Hepatocyte (in vitro differentiated cells): ENCODE data around the gene EPS8L1. TPM values are rescaled to one million over a fixed set of nuclear protein-coding genes. Genes with fewer than 3 reads are reported as not detected.

Experiments
- DNase-seq: peaks from one replicate; pipeline ENCODE4 v3.0.0-alpha.2; 2016; ENCODE audit warnings: low spot score
- H2AFZ ChIP-seq: fragments of 200-600 bp; sonication (generic); 2 replicates; pipeline ENCODE4 v1.6.0; 2016; ENCODE audit warnings: antibody characterized with exemption, mild to moderate bottlenecking
- H3K27ac ChIP-seq: fragments of 200-600 bp; sonication (generic); 2 replicates; pipeline ENCODE4 v1.5.1; 2016; ENCODE audit warnings: mild to moderate bottlenecking
- H3K27me3 ChIP-seq: fragments of 200-600 bp; sonication (generic); 2 replicates; pipeline ENCODE4 v1.6.1; 2016
- H3K36me3 ChIP-seq: fragments of 200-600 bp; sonication (generic); replicated peaks from 2 replicates; pipeline ENCODE4 v1.5.1; 2016; ENCODE audit warnings: low read depth; ENCODE audit not compliant: insufficient read depth
- H3K4me1 ChIP-seq: fragments of 200-600 bp; sonication (generic); 2 replicates; pipeline ENCODE4 v1.5.1; 2016; ENCODE audit warnings: mild to moderate bottlenecking, moderate library complexity; ENCODE audit not compliant: insufficient read depth
- H3K4me2 ChIP-seq: fragments of 200-600 bp; sonication (generic); 2 replicates; pipeline ENCODE4 v1.6.0; 2016
- H3K4me3 ChIP-seq: fragments of 200-600 bp; sonication (generic); 2 replicates; pipeline ENCODE4 v1.5.1; 2016; ENCODE audit warnings: mild to moderate bottlenecking
- H3K79me2 ChIP-seq: fragments of 200-600 bp; sonication (generic); 2 replicates; pipeline ENCODE4 v1.6.0; 2017; ENCODE audit warnings: mild to moderate bottlenecking
- H3K9me2 ChIP-seq: fragments of 200-600 bp; sonication (generic); replicated peaks from 2 replicates; pipeline ENCODE4 v1.6.0; 2017; ENCODE audit warnings: mild to moderate bottlenecking; ENCODE audit not compliant: insufficient read depth
- H3K9me3 ChIP-seq: fragments of 200-600 bp; sonication (generic); 2 replicates; pipeline ENCODE4 v1.5.1; 2016; ENCODE audit warnings: low read depth, mild to moderate bottlenecking
- H4K20me1 ChIP-seq: fragments of 200-600 bp; sonication (generic); 2 replicates; pipeline ENCODE4 v1.6.0; 2016; ENCODE audit warnings: mild to moderate bottlenecking; ENCODE audit not compliant: insufficient read depth, poor library complexity, severe bottlenecking
- EZH2 ChIP-seq: fragments of 200-600 bp; sonication (generic); IDR thresholded peaks from 2 replicates; pipeline ENCODE4 v1.6.1; 2016; ENCODE audit warnings: antibody characterized with exemption, mild to moderate bottlenecking, borderline replicate concordance
- EZH2phosphoT487 ChIP-seq: fragments of 200-600 bp; sonication (generic); IDR thresholded peaks from one replicate; pipeline ENCODE4 v1.6.1; 2018; ENCODE audit warnings: antibody characterized with exemption, mild to moderate bottlenecking, low read depth, moderate library complexity; ENCODE audit not compliant: unreplicated experiment, severe bottlenecking
- WGBS: methylation state at CpG from one replicate; pipeline ENCODE4 v1.1.6; 2016; ENCODE audit warnings: low lambda C conversion rate; ENCODE audit errors: missing lambda C conversion rate; 5-methylcytosine and 5-hydroxymethylcytosine counted together
- polyA plus RNA-seq: library from polyadenylated mRNA; unstranded; fragments of >200 nt; fragmentation: Nextera tagmentation; extraction: Ambion mirVana; gene quantifications from 2 replicates; pipeline ENCODE4 v1.2.1, GENCODE V29; 2016
- total RNA-seq: library from RNA; depleted of rRNA; stranded (reverse); fragments of >200 nt; gene quantifications from 2 replicates; pipeline ENCODE4 v1.2.3, GENCODE V29; 2014
- TF ChIP-seq, protein P1 (sequence below): fragments of 200-600 bp; sonication (generic); IDR thresholded peaks from 2 replicates; pipeline ENCODE4 v1.5.1; 2016; ENCODE audit warnings: antibody characterized with exemption, mild to moderate bottlenecking; ENCODE audit not compliant: poor library complexity

EPS8L1 gene
- total and polyA plus RNA-seq, 2 experiments from 2014 or later, result 20.5 to 33.8 TPM

DNA sequence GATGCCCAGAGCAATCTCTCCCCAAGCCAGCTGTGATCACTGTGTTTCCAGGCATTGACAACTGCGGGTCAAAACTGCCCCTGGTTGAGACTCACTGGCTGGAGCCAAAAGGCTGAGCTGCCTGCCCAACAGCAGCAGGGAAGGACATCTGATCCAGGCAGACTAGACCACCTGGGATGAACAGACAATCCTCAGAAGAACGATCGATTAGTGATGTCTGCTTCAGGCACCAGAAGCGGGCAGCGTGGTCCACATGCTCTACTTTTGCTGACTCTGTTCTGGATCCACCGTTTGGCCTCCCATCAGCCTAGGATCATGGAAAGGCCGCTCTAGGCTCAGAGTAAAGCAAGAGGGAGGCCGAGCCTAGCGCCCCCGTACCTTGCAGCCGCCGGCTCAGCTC, 27.7 kb upstream of the EPS8L1 start:
- Histone ChIP-seq H4K20me1 (no peaks in the 10 kb centered on the region), H3K79me2 (no peaks in the 10 kb centered on the region), H2AFZ (no peak overlapping the region), H3K4me1 (no peaks in the 10 kb centered on the region), H3K27me3 (no peaks in the 10 kb centered on the region), H3K9me2 (no peaks in the 10 kb centered on the region), H3K4me3 (no peak overlapping the region), H3K9me3 (no peaks in the 10 kb centered on the region), H3K36me3 (no peaks in the 10 kb centered on the region), H3K4me2 (no peak overlapping the region), H3K27ac (no peak overlapping the region)
- 95% methylated on average over 12 of the region's 12 CpGs for WGBS
- TF ChIP-seq EZH2 (no peak), EZH2phosphoT487 (no peak)
- TF ChIP-seq, protein P1, sequence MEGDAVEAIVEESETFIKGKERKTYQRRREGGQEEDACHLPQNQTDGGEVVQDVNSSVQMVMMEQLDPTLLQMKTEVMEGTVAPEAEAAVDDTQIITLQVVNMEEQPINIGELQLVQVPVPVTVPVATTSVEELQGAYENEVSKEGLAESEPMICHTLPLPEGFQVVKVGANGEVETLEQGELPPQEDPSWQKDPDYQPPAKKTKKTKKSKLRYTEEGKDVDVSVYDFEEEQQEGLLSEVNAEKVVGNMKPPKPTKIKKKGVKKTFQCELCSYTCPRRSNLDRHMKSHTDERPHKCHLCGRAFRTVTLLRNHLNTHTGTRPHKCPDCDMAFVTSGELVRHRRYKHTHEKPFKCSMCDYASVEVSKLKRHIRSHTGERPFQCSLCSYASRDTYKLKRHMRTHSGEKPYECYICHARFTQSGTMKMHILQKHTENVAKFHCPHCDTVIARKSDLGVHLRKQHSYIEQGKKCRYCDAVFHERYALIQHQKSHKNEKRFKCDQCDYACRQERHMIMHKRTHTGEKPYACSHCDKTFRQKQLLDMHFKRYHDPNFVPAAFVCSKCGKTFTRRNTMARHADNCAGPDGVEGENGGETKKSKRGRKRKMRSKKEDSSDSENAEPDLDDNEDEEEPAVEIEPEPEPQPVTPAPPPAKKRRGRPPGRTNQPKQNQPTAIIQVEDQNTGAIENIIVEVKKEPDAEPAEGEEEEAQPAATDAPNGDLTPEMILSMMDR, result no peak
- no peak for DNase-seq

DNA sequence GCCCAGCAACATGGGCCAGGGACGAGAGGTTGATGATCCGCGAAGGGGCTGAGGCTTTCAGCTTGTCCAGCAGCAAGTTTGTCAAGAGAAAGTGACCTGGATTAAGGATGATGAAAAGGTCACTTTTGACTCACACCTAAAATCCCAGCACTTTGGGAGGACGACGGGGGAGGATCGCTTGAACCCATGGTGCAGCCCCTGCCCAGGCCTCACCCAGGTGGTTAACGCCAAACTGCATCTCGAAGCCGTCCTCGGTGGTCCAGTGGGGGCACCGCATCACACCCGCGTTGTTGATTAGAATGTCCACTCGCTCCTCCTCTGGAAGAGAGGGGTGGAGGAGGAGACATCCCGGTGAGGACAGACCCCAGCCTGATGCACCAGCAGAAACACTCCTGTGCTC, 27.2 kb upstream of the EPS8L1 start:
- H3K27ac ChIP-seq, result no peak overlapping the region
- WGBS, result 95% methylated on average over 11 of the region's 15 CpGs
- H3K4me3 ChIP-seq, result no peak overlapping the region
- no peaks in the 10 kb centered on the region for H3K4me1 ChIP-seq
- no peaks in the 10 kb centered on the region for H3K27me3 ChIP-seq
- DNase-seq, result no peak
- no peak overlapping the region for H2AFZ ChIP-seq
- no peaks in the 10 kb centered on the region for H3K9me3 ChIP-seq
- no peaks in the 10 kb centered on the region for H3K79me2 ChIP-seq
- no peak overlapping the region for H3K4me2 ChIP-seq
- no peaks in the 10 kb centered on the region for H3K9me2 ChIP-seq
- no peaks in the 10 kb centered on the region for H3K36me3 ChIP-seq
- TF ChIP-seq EZH2 (no peak), EZH2phosphoT487 (no peak)
- TF ChIP-seq, protein P1, result no peak
- no peaks in the 10 kb centered on the region for H4K20me1 ChIP-seq

DNA sequence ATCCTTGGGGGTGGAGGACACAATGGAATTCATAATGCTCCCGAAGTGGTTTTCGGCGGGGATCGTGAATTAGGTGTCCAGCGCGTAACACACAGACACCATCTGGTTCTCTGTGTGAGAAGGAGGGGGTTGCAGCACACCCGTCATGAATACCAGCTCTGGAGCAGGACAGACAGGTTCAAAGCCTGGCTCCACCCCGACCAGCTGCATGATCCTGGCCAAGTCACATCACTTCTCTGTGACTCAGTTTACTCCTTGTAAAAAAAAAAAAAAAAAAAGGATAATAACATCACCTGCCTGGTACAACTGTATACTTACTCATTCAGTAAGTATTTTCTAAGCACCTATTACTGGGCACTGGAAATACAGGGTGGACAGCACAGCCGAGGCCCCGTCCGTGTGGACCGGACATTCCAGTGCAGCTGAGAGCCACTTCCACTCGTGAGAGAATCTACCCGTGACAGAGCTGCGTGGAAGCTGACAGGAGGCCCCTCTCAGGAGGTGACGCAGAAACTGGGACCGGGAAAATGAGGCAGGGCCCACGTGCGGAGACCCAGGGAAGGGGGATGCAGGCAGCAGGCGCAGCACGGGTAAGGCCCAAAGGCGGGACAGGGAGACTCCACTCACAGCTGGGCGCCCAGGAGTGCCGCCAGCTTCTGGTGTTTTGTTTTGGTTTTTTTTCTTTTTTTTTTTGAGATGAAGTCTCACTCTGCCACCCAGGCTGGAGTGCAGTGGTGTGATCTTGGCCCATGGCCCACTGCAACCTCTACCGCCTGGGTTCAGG, 24.7 kb upstream of the EPS8L1 start:
- Histone ChIP-seq H3K4me1 (no peaks in the 10 kb centered on the region), H3K9me2 (no peaks in the 10 kb centered on the region), H3K4me3 (no peak overlapping the region), H3K36me3 (no peaks in the 10 kb centered on the region), H2AFZ (no peak overlapping the region), H3K27ac (no peak overlapping the region), H3K4me2 (no peak overlapping the region), H3K79me2 (no peaks in the 10 kb centered on the region), H4K20me1 (no peaks in the 10 kb centered on the region), H3K9me3 (no peaks in the 10 kb centered on the region), H3K27me3 (no peaks in the 10 kb centered on the region)
- TF ChIP-seq EZH2phosphoT487 (no peak), EZH2 (no peak)
- TF ChIP-seq, protein P1, result no peak
- WGBS, result 97% methylated on average over 25 of the region's 25 CpGs
- DNase-seq, result no peak
